Stimulated activated naive CD8-positive, alpha-beta T cell treated with anti-CD3 and anti-CD28 coated beads, Interleukin-15, Interleukin-2, amounts not matched to agents 100 ng/mL and 50 ng/mL, for 24 hours (primary cell): ENCODE measurements around the gene RPL36AL.
"Not testable (repeated sequence)": the region's sequence is repeated elsewhere in the genome, so short reads cannot be mapped to it uniquely, and the experiment has no call there.

ENCODE experiments used
- H3K27ac Mint-ChIP-seq: one replicate; pipeline ENCODE4 v1.8.0; 2021; ENCODE audit warnings: mild to moderate bottlenecking, mixed read lengths
- H3K27me3 Mint-ChIP-seq: one replicate; pipeline ENCODE4 v1.8.0; 2021; ENCODE audit warnings: mixed read lengths
- H3K36me3 Mint-ChIP-seq: one replicate; pipeline ENCODE4 v1.8.0; 2021; ENCODE audit warnings: low read depth, mixed read lengths
- H3K4me1 Mint-ChIP-seq: one replicate; pipeline ENCODE4 v1.8.0; 2021; ENCODE audit warnings: low read depth, mixed read lengths
- H3K4me3 Mint-ChIP-seq: one replicate; pipeline ENCODE4 v1.8.0; 2021; ENCODE audit warnings: mild to moderate bottlenecking, mixed read lengths
- H3K9me3 Mint-ChIP-seq: one replicate; pipeline ENCODE4 v1.8.0; 2021; ENCODE audit warnings: mixed read lengths

The RPL36AL gene

DNA sequence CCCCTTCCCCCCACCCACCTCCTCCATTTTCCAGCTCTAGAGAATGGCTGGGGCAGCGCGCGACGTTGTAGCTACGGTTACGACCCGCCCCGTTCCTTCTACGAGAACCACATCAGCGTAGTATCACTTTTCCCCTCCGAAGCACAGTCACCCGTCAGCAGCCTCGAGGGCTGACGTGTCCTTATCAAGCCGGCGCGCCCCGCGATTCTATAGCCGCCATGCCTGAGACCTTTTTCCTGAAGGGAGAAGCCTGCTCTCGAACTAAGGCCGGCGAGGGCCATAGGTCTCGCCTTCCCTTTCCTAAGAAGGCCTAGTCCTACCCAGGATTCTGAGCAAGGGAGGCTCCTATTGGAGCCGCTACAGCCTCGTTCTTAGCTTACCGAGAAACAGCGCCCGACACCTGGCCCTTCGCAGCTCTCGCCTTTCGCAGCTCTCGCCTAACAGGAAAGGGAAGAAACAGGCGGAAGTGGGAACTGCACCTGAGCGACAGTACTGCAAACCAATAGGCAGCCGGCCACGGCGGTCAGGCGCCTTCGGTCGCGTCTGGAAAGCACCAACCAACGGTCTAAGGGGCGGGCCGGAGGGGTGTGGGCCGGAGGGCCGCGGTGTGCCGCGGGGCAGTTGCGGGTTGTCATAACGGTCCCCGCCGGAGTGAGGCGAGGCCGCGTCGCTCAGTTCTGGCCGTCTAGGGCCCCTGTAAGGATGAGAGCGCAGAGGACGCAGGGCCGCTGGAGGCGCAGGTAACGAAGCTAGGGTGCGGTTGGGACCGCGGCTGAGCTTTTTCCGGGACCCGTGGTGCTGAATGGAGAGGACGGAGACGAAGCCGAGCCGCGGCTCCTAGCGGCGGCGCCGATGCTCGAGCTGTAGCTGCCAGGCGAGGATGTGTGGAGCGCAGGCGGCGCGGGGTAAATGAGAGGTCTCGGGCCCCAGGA, at the start of gene RPL36AL, which contains the start of gene MGAT2:
Gene RPL36AL, minus strand, starts transcription at position 445 of the 932 bp plus-strand sequence. CDS start 1,522 bp downstream, outside the sequence.
Gene MGAT2, plus strand, starts transcription at position 618 of the 932 bp plus-strand sequence. CDS start 470 bp downstream, outside the sequence.
- Mint-ChIP-seq H3K4me3 (peak within 1 kb of the TSS; percentile 98), H3K36me3 (peaks cover 69% of the 10 kb centered on the region), H3K27ac (peak within 1 kb of the TSS; percentile 97), H3K9me3 (no peaks in the 10 kb centered on the region), H3K4me1 (peaks cover 53% of the 10 kb centered on the region), H3K27me3 (no peaks in the 10 kb centered on the region)

DNA sequence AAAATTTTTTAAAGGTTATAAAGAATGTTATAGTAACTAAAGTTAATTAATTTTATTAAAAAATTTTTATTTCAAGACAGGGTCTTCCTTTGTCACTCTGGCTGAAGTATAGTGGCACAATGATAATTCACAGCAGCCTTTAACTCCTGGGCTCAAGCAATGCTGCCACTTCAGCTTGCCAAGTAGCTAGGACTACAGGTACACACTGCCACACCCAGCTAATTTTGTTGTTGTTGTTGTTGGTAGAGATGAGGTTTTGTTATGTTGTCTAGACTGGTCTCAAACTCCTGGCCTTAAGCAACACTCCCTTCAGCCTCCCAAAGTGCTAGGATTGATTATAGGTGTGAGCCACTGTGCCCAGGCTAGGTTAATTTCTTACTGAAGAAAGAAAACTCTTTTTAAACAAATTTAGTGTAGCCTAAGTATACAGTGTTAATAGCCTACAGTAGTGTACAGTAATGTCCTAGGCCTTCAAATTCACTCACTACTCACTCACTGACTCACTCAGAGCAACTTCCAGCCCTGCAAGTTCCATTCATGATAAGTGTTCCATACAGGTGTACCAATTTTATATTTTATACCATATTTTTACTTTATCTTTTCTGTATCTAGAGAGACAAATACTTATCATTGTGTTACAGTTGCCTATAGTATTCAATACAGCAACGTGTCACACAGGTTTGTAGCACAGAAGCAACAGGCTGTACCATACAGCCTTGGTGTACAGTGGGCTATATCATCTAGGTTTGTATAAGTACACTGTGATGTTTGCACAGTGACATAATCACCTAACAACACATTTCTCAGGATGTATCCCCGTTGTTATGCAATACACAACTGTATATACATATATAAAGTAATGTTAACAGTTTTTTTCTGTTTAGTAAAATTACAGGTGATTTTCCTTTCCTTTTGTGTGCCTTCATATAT, 39.4 kb upstream of the RPL36AL start:
- Mint-ChIP-seq H3K9me3 (no peaks in the 10 kb centered on the region), H3K36me3 (peaks cover 27% of the 10 kb centered on the region), H3K27ac (peak overlapping the region; percentile 8), H3K4me3 (no peak overlapping the region), H3K27me3 (no peaks in the 10 kb centered on the region), H3K4me1 (no peaks in the 10 kb centered on the region)

DNA sequence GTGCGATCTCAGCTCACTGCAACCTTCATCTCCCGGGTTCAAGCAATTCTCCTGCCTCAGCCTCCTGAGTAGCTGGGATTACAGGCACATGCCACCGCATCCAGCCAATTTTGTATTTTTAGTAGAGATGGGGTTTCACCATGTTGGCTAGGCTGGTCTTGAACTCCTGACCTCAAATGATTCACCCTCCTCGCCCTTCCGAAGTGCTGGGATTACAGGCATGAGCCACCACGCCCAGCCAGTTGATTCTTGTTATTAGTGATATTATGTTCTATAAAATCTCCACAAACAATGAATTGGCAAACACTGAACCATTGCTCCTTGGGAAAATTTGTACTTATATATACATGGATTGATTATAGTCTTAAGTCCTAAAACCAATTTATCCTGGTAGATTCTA, 37.1 kb upstream of the RPL36AL start:
- H3K27ac Mint-ChIP-seq, H3K27me3 Mint-ChIP-seq, H3K9me3 Mint-ChIP-seq, H3K4me3 Mint-ChIP-seq, H3K4me1 Mint-ChIP-seq: not testable (repeated sequence)
- peaks cover 18% of the 10 kb centered on the region for H3K36me3 Mint-ChIP-seq

DNA sequence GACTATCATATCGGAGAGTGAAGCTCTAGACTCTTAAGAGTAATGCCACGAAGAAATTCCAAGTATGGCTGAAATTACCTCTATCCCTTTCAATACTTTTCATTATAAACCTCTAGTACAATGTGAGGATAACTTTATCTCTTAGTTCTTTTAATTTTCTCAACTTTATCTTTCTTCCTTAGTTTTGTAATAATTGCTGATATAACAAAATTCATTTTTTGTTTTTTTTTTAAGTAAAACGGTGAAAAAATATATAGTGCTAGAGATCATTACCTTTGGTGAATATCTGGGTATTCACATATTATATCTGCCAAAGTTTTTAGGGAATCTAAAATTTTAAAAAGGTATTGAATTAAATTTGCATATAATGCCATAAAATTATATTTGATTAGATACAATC, 34.1 kb upstream of the RPL36AL start:
- H3K36me3 Mint-ChIP-seq, result peaks cover 22% of the 10 kb centered on the region
- no peaks in the 10 kb centered on the region for H3K4me1 Mint-ChIP-seq
- H3K27me3 Mint-ChIP-seq, result no peaks in the 10 kb centered on the region
- H3K27ac Mint-ChIP-seq, result no peak overlapping the region
- no peaks in the 10 kb centered on the region for H3K9me3 Mint-ChIP-seq
- H3K4me3 Mint-ChIP-seq, result no peak overlapping the region

DNA sequence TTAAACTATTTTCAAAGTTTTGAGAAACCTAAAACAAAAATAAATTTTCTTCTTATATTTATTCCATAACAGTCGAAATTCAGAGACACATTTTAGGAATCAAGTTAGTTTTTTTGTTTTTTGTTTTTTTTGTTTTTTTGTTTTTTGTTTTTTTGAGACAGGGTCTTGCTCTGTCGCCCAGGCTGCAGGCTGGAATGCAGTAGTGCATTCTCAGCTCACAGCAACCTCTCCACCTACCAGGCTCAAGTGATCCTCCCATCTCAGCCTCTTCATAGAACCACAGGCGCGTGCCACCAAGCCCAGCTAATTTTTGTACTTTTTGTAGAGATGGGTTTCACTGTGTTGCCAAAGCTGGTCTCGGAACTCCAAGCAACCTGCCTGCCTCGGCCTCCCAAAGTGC, 33.1 kb upstream of the RPL36AL start:
- Mint-ChIP-seq H3K27me3 (no peaks in the 10 kb centered on the region), H3K4me1 (no peaks in the 10 kb centered on the region), H3K27ac (no peak overlapping the region), H3K4me3 (no peak overlapping the region), H3K9me3 (no peaks in the 10 kb centered on the region), H3K36me3 (peaks cover 25% of the 10 kb centered on the region)

DNA sequence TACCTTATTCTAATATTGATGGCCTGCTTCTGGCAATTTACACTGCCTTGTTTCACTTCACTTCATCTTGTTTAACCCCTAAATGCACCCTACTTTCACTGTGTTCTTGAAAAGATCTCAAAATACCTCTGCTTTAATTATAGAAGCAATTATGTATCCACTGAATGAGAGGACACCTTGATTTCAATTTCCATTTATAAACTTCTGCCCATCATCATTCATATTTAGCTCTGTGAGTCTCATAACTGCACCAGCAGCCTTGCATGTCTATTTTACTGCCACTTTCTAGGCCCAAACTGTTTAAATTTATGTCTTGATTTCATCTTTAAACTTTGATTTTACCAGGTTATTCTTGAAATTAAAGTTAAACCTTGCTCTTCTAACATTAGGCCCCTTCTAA, 21.7 kb upstream of the RPL36AL start:
- no peaks in the 10 kb centered on the region for H3K9me3 Mint-ChIP-seq
- peak overlapping the region; percentile 70 for H3K27ac Mint-ChIP-seq
- H3K4me3 Mint-ChIP-seq, result no peak overlapping the region
- H3K36me3 Mint-ChIP-seq, result peaks cover 55% of the 10 kb centered on the region
- H3K27me3 Mint-ChIP-seq, result no peaks in the 10 kb centered on the region
- H3K4me1 Mint-ChIP-seq, result peaks cover 47% of the 10 kb centered on the region

DNA sequence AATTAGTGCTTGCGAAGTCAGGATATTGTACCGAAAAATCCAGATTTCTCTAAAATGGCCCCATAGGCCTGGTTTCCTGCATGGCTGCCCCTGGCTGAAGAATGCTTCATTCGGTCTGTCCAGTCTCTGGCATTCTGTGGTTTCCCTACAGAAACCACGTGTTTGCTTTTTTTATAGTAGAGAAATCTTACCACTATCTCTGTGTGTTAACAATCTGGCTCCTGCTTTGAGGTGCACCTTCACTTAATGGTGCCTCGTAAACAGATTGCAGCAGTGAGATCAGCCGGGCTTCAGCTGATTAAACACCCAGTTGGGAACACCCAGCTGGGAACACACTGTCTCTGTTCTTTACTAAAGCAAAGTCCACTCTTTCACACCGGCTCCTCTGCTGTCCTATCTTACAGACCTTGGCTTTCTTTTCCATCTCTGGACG, 21.3 kb upstream of the RPL36AL start:
- Mint-ChIP-seq H3K36me3 (peaks cover 55% of the 10 kb centered on the region), H3K4me3 (no peak overlapping the region), H3K9me3 (no peaks in the 10 kb centered on the region), H3K27ac (peak overlapping the region; percentile 70), H3K4me1 (peaks cover 47% of the 10 kb centered on the region), H3K27me3 (no peaks in the 10 kb centered on the region)

DNA sequence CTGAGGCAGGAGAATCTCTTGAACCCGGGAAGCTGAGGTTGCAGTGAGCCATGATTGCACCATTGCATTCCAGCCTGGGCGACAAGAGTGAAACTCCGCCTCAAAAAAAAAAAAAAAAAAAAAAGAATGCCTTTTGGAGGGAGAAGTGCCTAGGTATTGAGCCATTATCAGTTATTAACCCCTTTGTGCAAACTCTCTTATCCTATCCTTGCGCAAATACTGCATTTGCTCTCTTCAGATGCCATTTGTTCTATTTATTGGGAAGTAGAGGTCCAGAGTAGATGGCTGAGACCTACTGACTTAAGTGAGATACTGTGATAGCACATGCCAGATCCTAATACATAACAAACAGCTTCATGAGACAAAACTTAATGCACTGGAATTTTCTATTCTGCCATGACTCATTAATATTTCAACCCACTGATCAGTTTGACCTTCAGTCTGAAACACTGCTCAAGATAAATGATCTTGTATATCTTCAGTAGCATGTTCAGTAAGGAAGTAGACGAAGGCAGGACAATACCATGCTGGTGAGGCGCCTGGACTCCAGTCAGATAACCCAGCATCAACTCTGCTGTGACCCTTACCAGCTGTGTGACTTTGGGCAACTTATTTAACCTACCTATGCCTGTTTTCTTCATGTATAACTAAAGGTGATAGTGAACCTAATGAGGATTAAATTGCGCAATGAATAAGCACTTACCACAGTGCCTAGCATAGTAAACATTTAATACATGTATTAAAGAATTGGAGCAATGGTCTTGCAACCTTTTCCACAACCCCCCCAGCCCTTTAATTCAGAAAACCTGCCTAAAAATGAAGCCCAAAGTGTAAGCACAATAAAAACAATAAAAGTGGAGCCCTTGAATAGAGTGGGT, 20.4 kb upstream of the RPL36AL start:
- H3K4me3 Mint-ChIP-seq, result no peak overlapping the region
- peak overlapping the region; percentile 45 for H3K27ac Mint-ChIP-seq
- no peaks in the 10 kb centered on the region for H3K9me3 Mint-ChIP-seq
- H3K36me3 Mint-ChIP-seq, result peaks cover 59% of the 10 kb centered on the region
- H3K4me1 Mint-ChIP-seq, result peaks cover 55% of the 10 kb centered on the region
- no peaks in the 10 kb centered on the region for H3K27me3 Mint-ChIP-seq

DNA sequence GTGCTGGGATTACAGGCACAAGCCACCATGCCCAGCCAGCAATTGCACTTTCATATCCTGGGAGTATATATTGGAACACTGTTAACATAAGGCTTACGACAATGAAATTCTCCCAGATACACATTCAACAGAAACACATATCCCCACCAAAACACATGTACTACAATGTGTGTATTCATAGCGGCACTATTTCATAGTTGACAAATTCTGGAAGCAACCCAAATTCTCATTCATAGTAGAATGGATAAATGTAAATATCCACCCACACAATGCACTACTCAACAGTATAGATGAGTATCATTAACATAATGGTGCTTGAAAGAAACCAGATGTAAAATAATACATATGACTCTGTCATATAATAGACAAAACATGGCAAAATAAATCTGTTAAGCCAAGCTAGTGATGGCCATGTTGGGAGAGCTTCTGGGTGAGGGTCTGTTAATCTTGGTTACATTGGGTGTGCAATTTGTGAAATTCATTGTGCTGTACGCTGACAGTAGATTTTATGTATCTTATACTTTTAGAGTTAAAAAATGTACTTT, 17.2 kb upstream of the RPL36AL start:
- peaks cover 62% of the 10 kb centered on the region for H3K36me3 Mint-ChIP-seq
- H3K27ac Mint-ChIP-seq, result peak overlapping the region; percentile 23
- peaks cover 64% of the 10 kb centered on the region for H3K4me1 Mint-ChIP-seq
- H3K9me3 Mint-ChIP-seq, result no peaks in the 10 kb centered on the region
- H3K4me3 Mint-ChIP-seq, result peak overlapping the region; percentile 29
- no peaks in the 10 kb centered on the region for H3K27me3 Mint-ChIP-seq

DNA sequence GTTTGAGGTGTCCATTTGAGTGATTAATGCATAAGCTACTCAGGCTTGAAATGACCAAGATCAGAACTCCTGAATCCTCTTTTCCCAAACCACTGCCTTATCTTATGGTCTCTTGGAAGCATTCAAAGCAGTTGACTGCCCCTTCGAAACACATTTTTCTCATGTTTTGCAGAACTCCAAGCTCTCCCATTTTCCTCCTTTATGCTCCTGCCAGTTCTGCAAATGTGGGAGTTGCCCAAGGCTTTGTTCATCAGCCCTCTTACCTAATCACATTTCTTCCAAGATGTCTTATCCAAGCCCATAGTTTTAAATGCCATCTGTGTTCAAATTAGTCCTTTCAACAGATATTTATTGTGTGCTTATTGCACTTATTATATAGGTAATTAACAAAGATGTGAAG, 16.4 kb upstream of the RPL36AL start:
- Mint-ChIP-seq H3K27me3 (no peaks in the 10 kb centered on the region), H3K4me1 (peaks cover 60% of the 10 kb centered on the region), H3K36me3 (peaks cover 58% of the 10 kb centered on the region), H3K9me3 (no peaks in the 10 kb centered on the region), H3K27ac (peak overlapping the region; percentile 71), H3K4me3 (peak overlapping the region; percentile 98)

DNA sequence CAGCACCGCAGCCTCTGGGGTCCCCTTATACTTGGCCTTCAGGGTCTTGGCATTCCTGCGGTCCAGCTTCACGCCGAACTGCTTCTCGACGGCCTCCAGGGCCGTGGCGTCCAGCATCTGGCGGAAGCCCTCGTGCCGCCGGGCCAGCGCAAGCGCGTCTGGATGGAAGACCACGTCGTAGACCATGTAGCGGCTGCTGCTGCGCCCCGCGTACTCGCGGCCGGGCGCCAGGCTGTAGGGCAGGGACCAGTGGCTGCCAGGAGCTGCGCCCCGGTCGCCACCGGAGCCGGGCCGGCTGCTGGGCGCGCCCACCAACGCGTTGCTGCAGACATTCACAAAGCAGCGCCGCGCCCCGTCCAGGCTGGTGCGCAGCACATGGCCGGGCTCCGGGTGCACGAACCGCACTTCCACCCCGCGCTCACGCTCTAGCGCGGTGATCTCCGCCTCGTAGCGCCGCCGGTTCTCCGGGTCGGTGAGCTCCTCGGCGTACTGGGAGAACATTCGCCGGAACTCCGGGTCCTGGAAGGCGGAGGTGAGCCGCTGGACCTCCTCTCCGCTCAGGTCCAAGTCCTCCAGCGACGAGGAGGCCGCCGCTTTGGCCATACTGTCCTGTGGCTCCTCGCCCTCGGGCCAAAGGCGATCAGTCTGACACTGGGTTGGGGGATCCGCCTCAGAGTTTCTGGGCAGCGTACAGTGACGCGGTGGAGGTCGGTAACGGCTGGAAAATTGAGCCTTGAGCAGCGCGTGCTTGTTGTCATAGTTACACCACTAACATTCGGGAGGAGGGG, 14.3 kb upstream of the RPL36AL start, which contains the start of gene DNAAF2:
Gene DNAAF2, minus strand, starts transcription at position 698 of the 788 bp plus-strand sequence. Its CDS starts 95 bp downstream, at position 603.
- peak within 1 kb of the TSS; percentile 95 for H3K27ac Mint-ChIP-seq
- H3K27me3 Mint-ChIP-seq, result no peaks in the 10 kb centered on the region
- no peaks in the 10 kb centered on the region for H3K9me3 Mint-ChIP-seq
- H3K4me1 Mint-ChIP-seq, result peaks cover 66% of the 10 kb centered on the region
- peaks cover 62% of the 10 kb centered on the region for H3K36me3 Mint-ChIP-seq
- peak within 1 kb of the TSS; percentile 98 for H3K4me3 Mint-ChIP-seq

DNA sequence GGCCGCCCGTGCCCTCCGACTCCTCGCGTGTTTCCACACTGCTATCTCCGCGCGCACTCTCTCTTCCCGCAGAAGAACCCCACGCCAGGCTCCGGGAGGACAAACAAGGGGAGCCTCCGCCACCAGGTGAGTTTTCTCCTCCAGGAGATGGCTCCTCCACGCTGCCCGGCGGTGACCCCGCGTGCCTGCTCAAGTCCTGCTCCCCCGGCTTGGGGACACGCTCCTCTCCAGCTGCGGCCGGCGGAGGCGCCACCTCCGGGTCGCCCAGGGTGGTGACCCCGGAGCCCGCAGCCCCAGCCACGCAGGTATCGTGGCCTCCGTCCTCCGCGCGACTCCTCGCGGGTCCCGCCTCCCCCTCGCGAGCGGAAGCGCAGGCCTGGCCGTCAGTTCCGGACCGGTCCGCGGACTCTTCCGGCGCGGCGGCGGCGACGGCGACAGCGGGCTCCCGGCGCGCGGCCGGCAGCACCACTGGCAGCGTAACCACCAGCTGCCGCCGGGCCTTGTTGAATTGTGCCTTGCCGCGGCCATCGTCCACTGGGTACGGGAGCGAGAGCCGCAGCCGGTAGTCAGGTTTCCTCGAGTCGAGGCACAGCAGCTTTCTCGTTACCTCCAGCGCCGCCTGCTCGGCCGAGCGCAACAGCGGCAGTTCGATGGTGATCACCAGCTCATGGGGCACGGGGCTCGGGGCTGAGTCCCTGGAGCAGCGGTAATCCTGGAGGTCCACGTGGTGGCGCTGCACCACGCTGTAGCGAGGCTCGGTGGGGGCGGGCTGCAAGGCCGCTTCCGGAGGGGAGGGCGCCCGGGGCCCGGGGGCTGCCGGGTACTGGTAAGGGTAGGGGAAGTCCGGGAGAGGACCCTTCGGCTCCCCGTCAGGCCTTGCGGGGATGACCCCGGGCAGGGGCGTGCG, 13.5 kb upstream of the RPL36AL start:
- Mint-ChIP-seq H3K9me3 (no peaks in the 10 kb centered on the region), H3K4me1 (peaks cover 69% of the 10 kb centered on the region), H3K27ac (peak overlapping the region; percentile 95), H3K27me3 (no peaks in the 10 kb centered on the region), H3K36me3 (peaks cover 57% of the 10 kb centered on the region), H3K4me3 (peak overlapping the region; percentile 98)
